ENCODE measurements around the gene JARID2.

The JARID2 gene

GRCh38 chr6:15561447-15562199 is 315.8 kb downstream of the JARID2 start:
- no peak for DNase-seq (ENCODE audit: low spot score)
- no peak for FAIRE-seq

GRCh38 chr6:15562977-15563376 is 317.1 kb downstream of the JARID2 start:
- DNase-seq (ENCODE audit: low spot score) (no peak), FAIRE-seq (no peak)

GRCh38 chr6:15569035-15569995 is 323.4 kb downstream of the JARID2 start:
- DNase-seq (ENCODE audit: low spot score), result no peak
- FAIRE-seq, result no peak

DNA sequence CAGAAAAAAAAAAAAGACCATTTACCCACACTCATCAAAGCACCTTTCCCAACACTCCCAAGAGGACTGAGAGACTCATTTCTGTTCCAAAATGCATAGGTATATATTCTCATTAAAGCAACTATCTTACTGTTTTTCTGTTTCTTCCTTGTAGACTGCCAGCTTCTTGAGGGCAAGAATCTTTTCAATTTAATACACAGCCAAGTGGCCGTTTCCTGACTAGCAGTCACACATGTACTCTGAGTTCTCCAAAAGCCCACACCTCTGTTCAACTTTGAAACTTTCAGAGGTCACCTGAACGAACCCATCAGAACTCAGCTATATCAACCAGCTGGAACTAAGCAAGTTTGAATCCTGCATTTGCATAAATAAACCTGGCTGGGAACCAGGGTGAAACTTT is 324.3 kb downstream of the JARID2 start:
- FAIRE-seq (no peak), DNase-seq (ENCODE audit: low spot score) (no peak)

Data from RCC 7860 (cell line).